Measurements from ENCODE around the gene PPIL3.

DNA sequence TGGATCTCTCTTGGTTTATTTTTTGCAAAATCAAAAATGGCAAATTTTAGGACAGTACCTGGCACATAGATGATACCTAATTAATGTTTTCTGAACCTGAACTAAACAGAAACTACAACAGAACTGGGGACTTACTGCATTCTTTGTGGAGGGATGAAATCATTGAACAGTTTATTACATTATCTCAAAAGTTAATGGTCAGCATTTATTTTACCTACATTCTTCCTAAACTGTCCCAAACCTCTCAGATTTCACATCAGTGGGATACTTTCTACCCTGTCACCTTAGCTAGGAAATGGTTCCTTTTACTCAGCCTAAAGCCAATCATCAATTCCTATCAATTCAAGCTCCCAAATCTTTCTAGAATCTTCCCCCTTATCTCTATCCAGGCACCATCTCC is 10.6 kb upstream of the PPIL3 start:
- TF ChIP-seq, protein P1, sequence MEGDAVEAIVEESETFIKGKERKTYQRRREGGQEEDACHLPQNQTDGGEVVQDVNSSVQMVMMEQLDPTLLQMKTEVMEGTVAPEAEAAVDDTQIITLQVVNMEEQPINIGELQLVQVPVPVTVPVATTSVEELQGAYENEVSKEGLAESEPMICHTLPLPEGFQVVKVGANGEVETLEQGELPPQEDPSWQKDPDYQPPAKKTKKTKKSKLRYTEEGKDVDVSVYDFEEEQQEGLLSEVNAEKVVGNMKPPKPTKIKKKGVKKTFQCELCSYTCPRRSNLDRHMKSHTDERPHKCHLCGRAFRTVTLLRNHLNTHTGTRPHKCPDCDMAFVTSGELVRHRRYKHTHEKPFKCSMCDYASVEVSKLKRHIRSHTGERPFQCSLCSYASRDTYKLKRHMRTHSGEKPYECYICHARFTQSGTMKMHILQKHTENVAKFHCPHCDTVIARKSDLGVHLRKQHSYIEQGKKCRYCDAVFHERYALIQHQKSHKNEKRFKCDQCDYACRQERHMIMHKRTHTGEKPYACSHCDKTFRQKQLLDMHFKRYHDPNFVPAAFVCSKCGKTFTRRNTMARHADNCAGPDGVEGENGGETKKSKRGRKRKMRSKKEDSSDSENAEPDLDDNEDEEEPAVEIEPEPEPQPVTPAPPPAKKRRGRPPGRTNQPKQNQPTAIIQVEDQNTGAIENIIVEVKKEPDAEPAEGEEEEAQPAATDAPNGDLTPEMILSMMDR (IDR thresholded peaks at IDR 0.05): no peak
- no peak for TF ChIP-seq POLR2A (IDR thresholded peaks at IDR 0.05)
